Cerebellar cortex (tissue), 1 donor: ENCODE measurements around the gene PISD.
A peak's percentile ranks its signal among the peaks of the same experiment; 100 is the strongest.
"Not testable (repeated sequence)": the region's sequence is repeated elsewhere in the genome, so short reads cannot be mapped to it uniquely, and the experiment has no call there.

Source experiments
- DNase-seq: peaks from one replicate; pipeline ENCODE4 v3.0.0-alpha.2; 2015; ENCODE audit warnings: low spot score

The PISD gene

DNA sequence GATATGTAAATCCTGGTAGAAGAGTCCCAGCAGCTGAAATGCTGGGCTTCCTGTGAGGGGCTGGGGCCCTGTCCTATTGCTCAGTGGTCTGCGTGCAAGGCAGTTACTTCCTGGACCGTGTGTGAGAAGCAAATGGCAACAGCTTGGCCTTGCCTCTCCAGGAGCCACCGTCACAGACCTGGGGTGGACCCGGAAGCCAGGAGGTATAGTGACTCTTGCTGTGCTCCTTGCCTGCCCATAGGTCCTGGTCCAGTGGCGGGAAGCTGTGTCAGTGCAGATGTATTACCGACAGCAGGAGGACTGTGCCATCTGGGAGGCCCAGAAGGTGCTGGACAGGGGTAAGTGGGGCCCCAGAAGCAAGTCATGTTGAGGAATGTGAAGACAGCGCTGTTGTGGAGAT, 54.3 kb downstream of the PISD start:
- no peak for DNase-seq

DNA sequence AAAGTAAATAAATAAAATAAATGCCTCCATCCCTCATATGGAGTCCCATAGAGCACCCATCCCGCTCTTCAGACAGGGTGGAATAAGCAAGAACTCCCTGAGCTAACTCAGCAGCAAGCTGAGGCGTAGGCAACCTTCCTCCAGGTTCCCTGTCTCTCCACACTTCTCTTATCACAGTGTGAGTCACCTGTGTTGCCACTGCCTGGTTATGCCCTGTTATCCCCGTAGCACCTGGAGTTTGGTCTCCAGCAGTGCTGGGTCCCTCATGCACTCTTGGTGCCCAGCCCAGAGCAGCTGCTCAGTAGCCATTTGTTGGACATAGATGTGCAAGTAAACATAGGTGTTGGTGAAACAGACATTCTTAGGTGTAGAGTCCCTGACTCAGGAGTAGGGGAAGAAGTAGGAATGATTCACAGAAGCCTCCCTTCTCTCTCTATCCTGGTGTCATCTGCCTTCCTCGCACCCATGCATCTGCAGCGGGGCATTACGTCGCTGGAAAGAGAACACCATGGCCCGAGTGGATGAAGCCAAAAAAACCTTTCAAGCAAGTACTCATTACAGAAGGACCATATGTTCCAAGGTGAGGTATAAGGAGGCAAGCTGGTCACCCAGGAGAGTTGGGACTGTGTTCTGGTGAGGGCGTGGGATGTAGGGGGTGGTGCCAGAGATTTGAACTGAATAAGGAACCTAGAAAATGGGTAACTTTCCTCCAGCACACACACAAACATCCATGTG, 56.0 kb downstream of the PISD start:
- peak; percentile 85 for DNase-seq

DNA sequence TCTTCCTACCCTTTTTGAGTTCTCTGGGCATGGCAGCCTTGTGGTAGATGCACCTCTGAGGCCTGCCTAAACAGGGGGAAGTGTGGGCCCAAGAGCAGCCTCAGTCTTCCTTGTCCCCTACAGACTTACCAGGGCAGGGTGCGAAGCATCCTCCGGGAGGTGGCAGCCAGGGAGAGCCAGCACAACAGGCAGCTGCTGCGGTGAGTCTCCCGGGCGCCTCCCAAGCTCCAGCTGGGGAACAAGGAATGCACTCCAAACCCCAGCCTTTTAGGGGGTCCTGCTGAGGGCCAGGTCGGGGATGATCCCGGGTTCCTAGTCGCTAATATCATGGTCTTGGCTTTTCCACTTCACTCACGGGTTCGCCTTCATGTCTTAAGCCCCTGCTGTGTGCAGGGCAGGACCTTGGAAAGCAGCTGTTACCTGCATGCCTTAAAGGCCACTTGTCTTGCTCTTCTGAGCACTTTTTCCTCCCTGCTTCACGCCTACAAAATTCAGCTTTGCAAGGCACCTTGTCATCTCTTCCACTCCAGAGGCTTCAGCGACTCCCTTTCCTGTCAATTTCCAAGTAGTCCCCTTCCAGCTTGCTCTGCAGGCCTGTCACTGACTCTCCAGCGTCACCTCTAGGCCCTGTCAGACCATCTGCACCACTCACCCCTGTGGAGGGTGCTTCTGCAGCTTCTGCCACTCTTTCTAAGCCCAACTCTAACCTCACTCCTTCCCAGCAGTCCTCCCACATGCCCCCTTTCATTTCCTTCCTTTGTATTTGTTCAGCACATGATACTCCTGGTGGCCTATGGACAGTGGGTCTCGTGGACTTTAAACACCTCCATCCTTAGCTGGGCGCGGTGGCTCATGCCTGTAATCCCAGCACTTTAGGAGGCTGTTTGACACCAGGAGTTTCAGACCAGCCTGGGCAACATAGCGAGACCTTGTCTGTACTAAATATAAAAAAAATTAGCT, 57.0 kb downstream of the PISD start:
- no peak for DNase-seq

DNA sequence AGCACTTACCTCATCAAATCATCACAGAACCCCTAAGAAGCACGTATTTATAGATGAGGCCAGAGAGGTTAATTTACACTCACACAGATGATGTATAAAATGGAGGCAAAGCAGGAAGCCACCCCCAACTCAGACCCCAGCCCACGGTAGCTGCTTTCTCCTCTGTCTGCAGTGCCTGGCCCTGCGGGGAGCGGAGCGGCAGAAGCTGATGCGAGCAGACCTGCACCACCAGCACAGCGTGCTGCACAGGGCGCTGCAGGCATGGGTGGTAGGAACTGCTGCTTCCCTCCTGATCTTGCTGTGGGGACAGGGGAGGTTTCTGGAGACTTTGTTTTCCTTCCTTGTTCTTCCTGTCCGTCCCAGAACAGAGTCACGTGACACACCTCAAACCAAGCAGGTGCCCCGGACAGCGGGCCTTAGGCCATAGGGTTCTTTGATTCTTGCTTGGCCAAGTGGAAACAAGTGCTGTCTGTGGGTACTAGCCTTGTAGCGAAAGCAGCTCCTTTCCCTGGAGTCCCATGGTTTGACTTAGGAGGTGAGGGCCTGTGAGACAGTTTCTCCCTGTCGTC, 57.8 kb downstream of the PISD start:
- peak; percentile 60 for DNase-seq

DNA sequence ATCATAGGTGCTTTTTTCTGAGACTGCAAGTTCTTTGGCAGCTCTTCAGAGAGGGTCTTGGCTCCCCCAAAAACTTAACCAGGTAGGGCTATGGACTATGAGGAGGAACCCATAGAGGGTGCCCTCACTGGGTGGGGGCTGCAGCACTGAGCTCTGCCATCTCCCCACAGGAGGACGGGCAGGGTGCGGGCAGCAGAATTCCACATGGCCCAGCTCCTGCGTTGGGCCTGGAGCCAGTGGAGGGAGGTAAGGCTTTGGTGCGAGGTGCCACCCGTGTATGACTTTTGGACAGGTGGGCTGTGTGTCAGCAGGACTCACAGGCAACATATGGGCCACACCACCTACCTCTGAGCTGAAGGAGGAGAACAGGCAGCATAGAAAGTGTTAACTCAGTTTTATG, 58.4 kb downstream of the PISD start:
- DNase-seq = peak; percentile 50

DNA sequence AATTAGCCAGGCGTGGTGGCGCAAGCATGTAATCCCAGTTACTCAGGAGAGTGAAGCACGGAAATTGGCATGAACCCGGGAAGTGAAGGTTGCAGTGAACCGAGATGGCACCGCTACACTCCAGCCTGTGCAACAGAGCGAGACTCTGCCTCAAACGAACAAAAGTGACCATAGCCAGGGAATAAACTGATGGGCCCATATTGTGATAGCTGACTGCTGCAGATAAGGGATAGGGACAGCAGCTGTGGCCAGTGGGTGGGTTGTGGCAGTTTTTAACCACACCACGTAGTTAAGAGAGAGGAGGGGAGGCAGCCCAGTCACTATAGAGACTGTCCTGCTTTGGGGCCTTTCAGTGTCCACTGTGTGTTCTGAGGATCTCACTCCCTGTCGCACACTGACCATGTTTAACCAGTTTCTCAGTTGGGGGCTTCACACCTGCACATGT, 58.9 kb downstream of the PISD start:
- no peak for DNase-seq

DNA sequence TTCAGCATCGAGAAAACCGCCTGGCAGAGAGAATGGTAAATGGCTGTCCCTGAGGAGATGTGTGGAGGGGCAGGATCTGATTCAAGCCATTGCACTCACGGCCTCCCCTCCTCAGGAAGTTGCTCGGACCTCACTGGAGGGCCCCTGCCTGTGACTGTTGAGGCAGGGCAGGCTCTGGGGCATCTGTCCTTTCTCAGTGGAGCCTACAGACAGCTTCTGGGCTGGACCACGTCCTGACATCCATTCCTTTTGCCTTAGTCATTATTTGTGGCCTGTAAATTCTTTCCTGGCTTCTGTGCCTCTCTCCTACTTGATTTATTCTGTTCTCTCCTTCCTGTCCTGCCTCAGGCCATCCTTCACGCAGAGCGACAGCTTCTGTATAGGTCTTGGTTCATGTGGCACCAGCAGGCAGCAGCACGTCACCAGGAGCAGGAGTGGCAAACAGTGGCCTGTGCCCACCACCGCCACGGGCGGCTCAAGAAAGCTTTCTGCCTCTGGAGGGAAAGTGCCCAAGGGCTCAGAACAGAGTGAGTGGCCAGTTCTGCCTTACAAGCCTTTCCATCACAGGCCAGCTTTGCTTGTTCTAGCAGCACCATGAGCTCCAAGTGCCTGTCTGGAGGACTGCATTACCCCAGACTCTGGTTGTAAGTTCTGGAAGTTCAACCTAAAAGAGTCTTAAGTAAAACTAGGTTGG, 59.6 kb downstream of the PISD start:
- no peak for DNase-seq

DNA sequence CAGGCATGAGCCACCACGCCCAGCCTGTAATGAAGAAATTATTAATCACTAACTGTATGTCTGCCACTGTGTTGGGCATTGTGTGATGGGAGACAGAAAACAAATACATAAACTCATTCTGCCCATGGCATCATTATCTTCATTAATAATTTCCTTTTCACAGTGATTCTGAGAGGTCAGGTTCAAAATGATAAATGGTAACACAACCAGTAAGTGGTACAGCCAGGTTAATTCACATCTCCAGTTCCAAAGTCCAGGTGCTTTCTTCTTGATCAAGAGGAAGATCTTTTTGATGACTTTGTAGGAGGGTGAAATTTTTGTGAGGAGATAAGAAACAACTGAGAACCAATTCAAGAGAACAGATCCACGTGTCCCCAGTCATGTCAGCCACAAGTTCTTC, 66.7 kb downstream of the PISD start:
- DNase-seq = no peak

DNA sequence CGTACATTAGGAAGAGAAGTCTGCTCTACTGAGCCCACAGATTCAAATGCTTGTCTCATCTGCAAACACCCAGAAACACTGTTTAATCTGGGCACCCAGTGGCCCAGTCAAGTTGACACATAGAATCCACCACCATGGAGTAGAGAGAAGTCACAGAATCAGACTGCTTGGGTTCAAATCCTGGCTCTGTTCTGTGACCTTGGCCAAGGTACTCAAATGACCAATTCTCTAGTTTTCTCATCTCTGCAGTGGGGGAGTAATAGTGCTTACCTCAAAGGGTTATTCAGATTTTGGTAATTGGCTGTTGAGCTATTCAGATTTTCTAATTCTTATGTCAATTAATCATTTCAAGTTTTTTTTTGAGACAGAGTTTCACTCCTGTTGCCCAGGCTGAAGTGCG, 71.9 kb downstream of the PISD start:
- DNase-seq = not testable (repeated sequence)

DNA sequence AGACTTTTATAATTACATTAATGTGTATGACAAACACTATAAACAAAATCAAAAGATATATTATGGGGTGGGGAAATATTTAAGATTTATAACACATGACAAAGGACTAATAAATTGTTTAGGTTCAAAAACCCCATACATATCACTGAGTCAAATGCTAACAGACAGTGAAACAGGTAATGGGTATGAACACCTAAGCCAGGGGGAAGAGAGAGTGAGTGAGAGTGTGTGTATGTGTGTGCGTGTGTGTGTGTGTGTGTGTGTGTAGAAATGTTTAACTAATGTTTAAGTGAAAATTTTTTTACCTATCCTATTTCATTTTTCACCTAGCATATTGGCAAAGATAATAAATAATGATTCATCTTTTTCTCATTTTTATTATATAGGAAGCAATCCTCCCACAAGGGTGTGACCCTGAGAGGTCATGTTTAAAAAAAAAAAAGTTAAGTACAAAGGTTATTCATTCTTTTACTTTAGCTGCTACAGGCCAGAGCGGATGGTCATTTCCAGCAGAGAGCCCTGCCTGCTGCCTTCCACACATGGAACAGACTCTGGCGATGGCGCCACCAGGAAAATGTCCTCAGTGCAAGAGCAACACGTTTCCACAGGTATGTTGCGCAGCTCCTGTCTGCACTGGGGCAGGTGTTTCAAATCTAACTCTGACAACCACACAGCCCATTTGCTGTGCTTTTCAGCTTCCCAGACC, 72.9 kb downstream of the PISD start:
- DNase-seq = no peak

DNA sequence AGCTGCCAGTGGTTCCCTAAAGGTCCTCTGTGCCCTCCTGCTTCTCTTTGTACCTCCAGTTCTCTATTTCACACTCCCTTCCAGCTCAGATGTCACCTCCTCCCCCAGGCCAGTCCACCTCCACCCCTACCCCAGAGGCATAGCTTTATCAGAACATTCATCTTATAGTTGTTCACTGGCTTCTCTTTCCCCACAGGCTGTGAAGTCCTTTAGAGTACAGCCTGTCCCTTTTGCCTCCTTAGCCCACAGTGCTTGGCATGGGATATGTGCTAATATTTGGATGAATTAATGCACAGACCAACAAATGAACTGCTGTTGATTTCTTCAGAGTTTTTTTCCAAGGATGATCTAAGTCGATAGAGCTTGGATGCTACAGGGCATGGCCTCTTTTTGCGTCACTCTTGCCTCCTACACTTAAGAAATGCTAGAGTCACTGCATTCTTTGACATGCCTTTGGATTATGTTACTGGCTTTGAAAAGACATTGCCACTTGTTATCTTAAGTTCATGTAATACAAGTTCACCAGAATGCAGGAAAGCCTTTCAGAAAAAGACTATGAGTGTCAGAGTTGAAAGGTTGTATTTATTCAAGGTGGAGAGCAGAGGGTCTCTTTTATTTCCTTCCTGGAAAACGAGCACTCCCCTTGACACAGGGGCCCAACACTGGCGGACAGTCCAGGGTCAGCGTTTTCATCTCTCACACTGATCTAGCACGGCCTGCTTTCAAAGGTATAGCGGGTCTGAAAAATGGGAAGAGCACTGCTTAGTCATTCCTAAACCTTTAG, 75.7 kb downstream of the PISD start:
- DNase-seq = no peak

DNA sequence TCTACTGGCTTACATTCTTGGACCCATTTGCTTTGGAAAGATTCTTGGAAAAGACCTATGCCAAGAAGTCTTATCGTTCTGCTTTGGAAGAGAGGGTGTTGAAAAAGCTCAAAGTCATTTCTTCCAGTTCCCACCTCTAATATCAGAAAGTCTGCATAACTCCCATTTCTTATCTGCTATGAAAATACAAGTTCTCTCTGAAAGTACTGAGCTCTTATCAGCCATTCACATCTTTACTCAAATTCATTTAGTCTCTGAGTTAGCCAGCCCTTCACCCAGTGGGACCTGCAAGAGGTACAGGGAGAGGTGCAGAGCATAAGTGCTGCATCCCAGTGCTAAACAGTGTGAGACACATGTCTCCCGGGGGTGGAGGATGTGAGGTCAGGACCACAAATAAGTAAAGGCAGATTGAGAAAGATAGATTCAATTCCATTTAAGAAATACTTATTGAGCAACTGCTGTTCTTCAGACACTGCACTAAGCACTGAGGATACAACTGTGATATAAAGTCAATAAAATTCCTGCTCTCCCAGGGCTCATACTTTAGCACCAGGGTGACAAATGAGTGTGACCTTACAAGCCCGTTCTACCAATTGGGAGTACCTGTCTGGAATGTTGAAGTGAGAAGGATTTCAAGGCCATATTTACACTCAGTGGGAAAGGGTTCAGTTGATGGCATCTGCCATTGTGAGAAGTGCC, 76.7 kb downstream of the PISD start:
- no peak for DNase-seq

DNA sequence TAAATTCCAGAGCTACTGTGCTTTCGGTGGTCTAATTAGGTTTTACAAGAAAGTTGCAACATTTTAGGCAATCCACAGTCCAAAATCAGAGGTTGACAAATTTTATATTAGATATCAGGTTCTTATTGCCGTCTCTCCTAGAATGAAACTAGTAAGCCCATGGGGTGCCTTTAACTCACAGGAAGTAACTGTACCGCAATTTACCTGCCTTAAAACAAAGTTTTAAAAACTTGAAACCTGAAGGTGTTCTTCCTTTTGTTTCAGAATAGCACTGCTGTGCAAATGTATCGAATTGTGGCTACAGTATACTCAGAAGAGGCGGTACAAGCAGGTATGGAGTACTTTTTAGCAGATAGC, 77.2 kb downstream of the PISD start:
- no peak for DNase-seq

DNA sequence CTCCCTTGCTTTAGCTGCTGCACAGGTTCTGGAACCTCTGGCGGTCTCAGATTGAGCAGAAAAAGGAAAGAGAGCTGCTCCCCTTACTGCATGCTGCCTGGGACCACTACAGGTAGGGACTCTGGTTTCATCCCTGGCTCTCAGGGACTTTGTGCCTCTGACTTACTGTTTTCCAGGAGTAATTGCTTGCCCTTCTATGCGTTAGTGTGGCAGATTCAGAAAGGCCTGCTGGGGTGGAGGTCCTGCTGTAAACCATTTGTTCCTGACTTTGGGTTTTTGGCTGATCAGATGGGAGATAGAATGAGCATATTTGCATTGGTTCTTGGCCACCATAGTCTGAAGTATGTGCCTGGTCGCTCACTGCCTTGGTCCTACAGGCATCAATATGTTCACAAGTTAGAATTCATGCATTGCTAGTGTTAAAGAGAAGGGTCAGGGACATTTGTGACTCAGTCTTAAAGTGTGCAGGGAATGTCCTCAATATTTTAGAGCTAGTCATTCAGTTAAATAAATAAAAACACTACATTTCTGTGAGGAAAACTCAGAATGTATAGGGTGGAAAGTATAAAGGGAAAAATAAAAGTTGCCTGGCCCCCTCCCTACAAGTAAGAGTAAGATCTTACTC, 78.0 kb downstream of the PISD start:
- DNase-seq = no peak

DNA sequence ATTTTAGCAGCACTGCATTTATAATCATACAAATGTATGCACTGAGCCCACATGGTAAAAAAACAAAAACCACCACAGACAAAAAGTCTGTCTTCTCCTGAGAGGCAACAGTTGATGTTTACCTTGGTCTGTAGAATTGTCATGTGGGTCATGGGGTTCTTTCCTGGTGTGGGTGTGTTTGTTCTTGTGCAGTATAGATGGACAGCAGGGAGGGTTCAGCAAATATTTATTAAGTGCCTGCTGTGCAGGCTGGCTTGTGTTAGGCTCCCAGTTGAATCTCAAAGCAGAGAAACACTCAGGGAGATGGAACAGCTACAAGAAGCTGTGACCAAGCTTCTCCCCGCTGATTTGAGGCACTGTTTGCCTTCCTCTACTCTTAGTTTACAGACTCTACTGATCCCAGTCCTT, 82.2 kb downstream of the PISD start:
- DNase-seq = peak; percentile 47

DNA sequence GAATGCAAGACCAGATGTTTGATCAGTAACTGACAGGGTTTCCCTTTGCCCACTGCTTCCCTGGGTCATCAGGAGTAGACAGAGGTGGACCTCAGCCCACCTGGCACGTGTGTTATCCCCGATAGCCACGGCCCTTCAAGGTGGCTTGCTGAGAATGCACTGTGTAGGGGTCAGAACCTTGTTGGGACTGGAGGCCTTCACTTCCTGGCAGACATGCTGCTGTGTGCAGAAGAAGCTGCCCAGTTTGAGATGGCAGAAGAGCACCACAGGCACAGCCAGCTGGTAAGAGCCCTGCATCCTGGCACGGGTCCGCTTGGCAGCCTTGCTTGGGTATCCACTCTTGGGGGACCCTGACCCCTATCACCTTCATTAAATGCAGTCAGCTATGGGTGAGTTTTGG, 83.8 kb downstream of the PISD start:
- peak; percentile 63 for DNase-seq

DNA sequence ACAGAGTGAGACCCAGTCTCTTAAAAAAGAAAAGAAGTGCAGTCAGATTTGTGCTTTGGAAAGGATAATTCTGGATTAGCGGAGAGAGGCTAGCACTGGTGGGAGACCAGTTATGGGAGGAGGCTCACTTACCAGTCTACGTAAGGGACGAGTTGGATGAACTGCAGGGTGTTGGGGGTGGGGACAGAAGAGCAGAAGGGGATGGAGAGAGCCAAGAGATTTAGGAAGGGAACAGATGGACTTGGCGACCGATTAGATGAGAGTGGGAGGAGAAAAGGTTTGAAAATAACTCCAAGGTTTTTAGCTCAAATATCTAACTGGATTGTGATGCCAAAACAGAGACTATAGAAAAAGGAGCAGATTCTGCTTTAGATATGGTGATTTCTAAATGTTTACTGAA, 84.3 kb downstream of the PISD start:
- peak; percentile 98 for DNase-seq

DNA sequence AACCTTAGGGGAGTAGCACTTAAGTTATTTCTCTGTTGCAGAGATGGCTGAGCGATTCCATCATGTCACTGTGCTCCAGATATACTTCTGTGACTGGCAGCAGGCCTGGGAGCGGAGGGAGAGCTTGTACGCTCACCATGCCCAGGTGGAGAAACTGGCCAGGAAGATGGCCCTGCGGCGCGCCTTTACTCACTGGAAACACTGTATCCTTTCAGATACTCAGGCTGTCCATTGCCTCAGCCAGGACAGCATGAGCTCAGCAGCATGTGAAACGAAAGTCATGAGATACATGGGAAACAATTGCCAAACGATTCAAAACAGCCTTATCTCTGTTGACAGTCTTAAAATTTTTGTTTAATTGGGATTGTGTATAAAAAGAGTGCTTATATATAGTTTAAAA, 86.8 kb downstream of the PISD start:
- peak; percentile 98 for DNase-seq

DNA sequence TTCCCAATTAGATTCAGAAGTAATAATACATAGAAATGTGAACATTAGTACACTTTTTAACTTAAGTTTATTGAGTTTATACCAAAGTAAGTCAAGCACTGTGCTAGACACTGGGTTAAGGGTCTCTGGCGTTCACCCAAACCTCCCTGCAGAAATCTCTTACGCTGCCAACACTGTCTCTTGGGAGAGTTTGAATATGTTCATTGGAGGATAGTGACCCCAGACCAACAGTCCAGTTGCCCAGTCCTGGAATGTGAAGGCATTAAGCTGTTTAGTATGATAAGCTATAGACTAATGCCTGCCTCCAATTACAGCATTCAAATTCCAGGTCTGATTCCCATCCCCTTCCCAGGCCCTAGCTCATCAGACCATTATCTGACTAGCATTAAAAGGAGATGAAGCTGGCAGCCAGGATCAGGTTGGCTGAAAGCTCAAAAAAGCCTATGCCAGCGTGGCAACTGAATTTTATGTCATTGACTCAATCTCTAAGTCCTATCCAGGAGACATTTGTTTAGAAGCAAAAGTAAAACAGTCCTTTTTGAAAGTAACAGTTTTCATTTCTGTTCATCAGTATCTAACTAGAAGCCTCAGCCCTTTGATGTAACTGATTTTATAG, 87.9 kb downstream of the PISD start:
- DNase-seq = peak; percentile 53
